Vagina (tissue), 2 donors: ENCODE results near the gene C3orf20.

Experiments
- CTCF ChIP-seq, 3 experiments: fragments of 450-650 bp in 2 of 3; fragments of 200-600 bp in 1 of 3; sonication (generic) in 1 of 3; IDR thresholded peaks; one replicate each; pipeline ENCODE4 v1.5.1; 2017 to 2019; ENCODE audit warnings: antibody characterized with exemption in 3 of 3, mild to moderate bottlenecking in 2 of 3, moderate library complexity in 2 of 3
- POLR2A ChIP-seq, 2 donors: fragments of 450-650 bp; IDR thresholded peaks; one replicate each; pipeline ENCODE4 v1.6.1; 2017; ENCODE audit warnings: antibody characterized with exemption in 2 of 2, mild to moderate bottlenecking in 2 of 2, moderate library complexity in 2 of 2

- TF ChIP-seq POLR2A (IDR thresholded peaks at IDR 0.05) (no peak), CTCF (IDR thresholded peaks at IDR 0.05) (no peak)
These were observed 141.4 kb downstream of the C3orf20 start for GRCh38 chr3:14816359-14816758.
